ENCODE data around the gene EDAR.

EDAR gene

DNA sequence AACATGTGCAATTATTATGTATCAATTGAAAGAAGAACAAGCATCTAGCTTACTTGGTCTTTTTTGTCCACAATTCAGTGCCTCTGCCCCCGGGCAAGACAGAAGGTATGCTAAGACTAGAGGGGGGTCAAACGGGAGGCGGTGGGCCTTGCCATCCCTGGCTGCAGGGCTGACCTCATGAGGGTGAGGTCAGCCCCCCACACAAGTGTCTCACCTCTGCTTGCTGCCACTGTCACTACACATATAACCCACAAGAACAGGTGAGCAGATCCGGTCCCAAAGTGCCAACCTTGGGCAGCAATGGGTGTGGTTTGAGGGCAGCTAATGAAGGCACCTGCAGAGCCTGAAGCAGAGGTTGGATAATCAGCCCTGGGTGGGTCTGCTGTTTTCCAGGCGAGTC is 71.5 kb downstream of the EDAR start:
- CTCF ChIA-PET = interaction anchor here (2.8 kb wide), 1 partner anchor 12 kb away, joined by 11 read pairs; no protein-coding TSS in a partner anchor
- DNase-seq (ENCODE audit: extremely low spot score) = no peak
- no peak for TF ChIP-seq BHLHE40 (IDR thresholded peaks at IDR 0.05; ENCODE audit: borderline replicate concordance)
- TF ChIP-seq NFRKB (IDR thresholded peaks at IDR 0.05) = no peak
- TF ChIP-seq TARDBP (IDR thresholded peaks at IDR 0.05) = no peak
- no peak for TF ChIP-seq CTBP1 (IDR thresholded peaks at IDR 0.05; ENCODE audit: borderline replicate concordance)
- TF ChIP-seq HDGF (IDR thresholded peaks at IDR 0.05; ENCODE audit: borderline replicate concordance) = no peak
- TF ChIP-seq FOXK2 (IDR thresholded peaks at IDR 0.05) = no peak
- TF ChIP-seq ARNT (IDR thresholded peaks at IDR 0.05) = no peak
- TF ChIP-seq FOXM1 (IDR thresholded peaks at IDR 0.05; ENCODE audit: borderline replicate concordance) = no peak
- TF ChIP-seq ELF4 (IDR thresholded peaks at IDR 0.05) = no peak
- TF ChIP-seq SUZ12 (IDR thresholded peaks at IDR 0.05) = no peak
- TF ChIP-seq SP1 (IDR thresholded peaks at IDR 0.05) = no peak
- POLR2A ChIA-PET = no interaction called here

DNA sequence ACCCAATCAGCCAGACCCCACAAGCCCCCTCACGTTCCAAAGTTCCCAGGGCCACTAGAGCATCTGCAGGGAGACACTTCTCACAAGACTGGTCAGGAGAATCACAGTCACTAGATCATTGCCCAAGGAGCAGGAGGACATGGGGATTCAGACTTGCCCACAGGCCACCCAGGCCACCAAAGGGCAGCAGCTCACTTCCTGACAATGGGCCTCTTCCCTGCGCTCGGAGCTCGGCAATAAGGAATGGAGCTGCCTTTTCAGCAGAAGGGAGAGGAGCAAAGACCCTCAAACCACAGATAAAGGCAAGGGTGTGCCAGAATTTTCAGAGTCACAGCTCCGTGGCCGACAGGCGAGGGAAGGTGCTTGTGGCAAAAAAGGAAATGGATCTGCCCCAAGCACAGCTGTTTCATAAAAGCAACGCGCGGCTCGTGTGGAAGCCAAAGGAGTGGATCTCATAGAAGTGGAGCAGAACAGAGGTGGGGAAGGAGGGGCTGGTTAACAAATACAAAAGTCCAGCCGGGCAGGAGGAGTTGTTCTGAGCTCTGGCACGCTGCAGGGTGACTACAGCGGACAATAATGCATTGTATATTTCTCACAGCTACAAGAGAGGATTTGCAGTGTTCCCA is 72.1 kb downstream of the EDAR start:
- ChIA-PET CTCF (interaction anchor here (2.8 kb wide), 1 partner anchor 12 kb away, joined by 11 read pairs; no protein-coding TSS in a partner anchor), POLR2A (no interaction called here)
- no peak for TF ChIP-seq CTBP1 (IDR thresholded peaks at IDR 0.05; ENCODE audit: borderline replicate concordance)
- TF ChIP-seq FOXA1 (IDR thresholded peaks at IDR 0.05) = no peak
- TF ChIP-seq LEF1 (IDR thresholded peaks at IDR 0.05; ENCODE audit: borderline replicate concordance) = no peak
- TF ChIP-seq, protein P1, sequence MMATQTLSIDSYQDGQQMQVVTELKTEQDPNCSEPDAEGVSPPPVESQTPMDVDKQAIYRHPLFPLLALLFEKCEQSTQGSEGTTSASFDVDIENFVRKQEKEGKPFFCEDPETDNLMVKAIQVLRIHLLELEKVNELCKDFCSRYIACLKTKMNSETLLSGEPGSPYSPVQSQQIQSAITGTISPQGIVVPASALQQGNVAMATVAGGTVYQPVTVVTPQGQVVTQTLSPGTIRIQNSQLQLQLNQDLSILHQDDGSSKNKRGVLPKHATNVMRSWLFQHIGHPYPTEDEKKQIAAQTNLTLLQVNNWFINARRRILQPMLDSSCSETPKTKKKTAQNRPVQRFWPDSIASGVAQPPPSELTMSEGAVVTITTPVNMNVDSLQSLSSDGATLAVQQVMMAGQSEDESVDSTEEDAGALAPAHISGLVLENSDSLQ (IDR thresholded peaks at IDR 0.05) = no peak
- TF ChIP-seq ARNT (IDR thresholded peaks at IDR 0.05) = no peak
- no peak for TF ChIP-seq ZNF384 (IDR thresholded peaks at IDR 0.05)
- no peak for DNase-seq (ENCODE audit: extremely low spot score)

DNA sequence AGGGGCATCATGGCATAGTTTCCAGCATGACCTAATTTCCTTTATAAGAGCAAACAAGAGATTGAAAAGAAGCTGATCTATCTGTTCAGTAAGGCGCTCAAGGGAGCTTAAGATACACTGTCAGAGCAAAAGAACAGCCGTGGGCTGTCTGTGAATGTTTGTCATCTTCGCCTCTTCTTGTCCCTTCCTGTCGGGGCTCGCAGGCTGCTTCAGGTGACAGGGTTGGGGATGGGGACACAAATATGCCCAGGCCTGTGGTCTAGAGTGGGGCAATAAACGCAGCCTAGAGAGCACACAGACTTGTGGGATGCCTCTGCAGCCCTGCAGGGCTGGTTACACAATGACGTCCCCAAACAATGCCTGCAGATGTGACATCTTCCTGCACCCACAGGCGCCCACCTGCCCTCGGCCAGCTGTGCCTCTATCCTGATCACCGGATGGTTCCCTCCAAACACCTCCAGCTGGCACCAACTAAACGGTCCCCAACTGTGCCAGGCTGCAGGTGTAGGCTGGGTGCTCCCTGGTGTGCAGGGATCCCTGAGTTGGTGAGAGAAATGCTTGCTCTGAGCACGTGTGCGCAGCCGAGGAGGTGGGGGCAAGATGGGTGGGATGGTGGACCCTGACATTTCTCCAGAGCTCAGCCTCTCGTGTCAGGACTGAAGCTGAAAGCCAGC is 72.8 kb downstream of the EDAR start:
- TF ChIP-seq ARNT (IDR thresholded peaks at IDR 0.05) = no peak
- DNase-seq (ENCODE audit: extremely low spot score) = no peak
- ChIA-PET POLR2A (interaction anchor here (1.0 kb wide), 1 partner anchor 79 kb away, joined by 3 read pairs; no protein-coding TSS in a partner anchor), CTCF (interaction anchor here (0.9 to 2.8 kb wide), 2 partner anchors 13 to 62 kb away, joined by 3 to 11 read pairs; no protein-coding TSS in a partner anchor)

DNA sequence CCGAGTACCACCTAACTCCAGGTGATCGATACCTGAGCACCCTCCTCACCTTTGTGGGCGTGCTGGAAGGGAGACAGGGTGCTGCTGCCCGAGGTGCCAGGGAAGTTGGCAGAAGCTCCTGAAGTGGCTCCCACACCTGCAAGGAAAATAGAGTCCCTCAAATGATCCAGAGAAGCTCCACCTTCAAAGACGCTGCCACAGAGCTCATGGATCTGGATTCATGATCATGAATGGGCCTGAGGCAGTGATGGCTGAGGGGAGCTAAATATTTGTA is 76.5 kb downstream of the EDAR start:
- ChIA-PET POLR2A (no interaction called here), CTCF (interaction anchor here (0.6 kb wide), 2 partner anchors 105 to 727 kb away, joined by 3 read pairs; no protein-coding TSS in a partner anchor)
- no peak for TF ChIP-seq FOXM1 (IDR thresholded peaks at IDR 0.05; ENCODE audit: borderline replicate concordance)
- no peak for TF ChIP-seq ZNF384 (IDR thresholded peaks at IDR 0.05)
- no peak for TF ChIP-seq FOXA1 (IDR thresholded peaks at IDR 0.05)
- no peak for TF ChIP-seq HDGF (IDR thresholded peaks at IDR 0.05; ENCODE audit: borderline replicate concordance)
- TF ChIP-seq FOXK2 (IDR thresholded peaks at IDR 0.05) = no peak
- TF ChIP-seq SP1 (IDR thresholded peaks at IDR 0.05) = no peak
- no peak for TF ChIP-seq TARDBP (IDR thresholded peaks at IDR 0.05)
- TF ChIP-seq SUZ12 (IDR thresholded peaks at IDR 0.05) = no peak
- no peak for TF ChIP-seq CTBP1 (IDR thresholded peaks at IDR 0.05; ENCODE audit: borderline replicate concordance)
- TF ChIP-seq NFRKB (IDR thresholded peaks at IDR 0.05) = no peak
- TF ChIP-seq BHLHE40 (IDR thresholded peaks at IDR 0.05; ENCODE audit: borderline replicate concordance) = no peak
- no peak for DNase-seq (ENCODE audit: extremely low spot score)

DNA sequence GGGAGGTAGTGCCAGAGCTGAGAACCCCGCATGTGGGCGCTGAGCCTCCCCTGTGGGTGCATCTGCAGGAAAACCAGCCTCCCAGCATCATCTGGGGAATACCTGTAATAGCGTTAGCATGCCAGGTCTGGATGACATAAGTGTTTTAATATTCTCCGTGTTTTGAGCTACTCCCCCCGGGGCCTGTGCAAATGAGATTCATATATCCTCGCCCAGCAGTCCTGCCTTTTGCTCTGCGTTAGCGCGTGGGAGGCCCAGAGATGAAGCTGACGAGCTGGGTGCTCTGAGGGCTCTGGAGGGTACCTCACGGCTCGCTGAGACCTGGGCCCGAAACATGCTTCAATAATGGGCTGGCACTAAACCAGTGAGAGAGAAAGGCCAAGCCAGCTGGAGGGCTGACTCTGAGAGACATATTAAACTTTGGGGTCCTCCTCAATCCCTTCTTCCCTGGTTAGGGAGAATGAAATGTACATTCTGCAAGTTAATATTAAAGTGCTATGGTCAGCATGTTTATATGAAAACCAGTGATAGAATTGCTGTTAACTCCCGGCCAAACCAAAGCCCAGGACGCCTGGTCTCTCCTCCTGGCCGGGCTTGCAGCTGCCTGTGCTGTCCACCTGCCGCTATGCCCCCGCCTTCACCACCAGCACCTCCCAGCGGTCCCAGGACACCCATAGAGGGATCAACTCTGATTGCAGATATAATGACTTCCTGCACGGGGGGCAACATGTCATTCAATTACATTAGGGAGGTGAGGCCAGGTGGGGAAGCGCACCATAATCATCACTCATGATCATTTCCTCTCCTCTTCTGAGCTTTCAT is 77.0 kb downstream of the EDAR start:
- TF ChIP-seq FOXM1 (IDR thresholded peaks at IDR 0.05; ENCODE audit: borderline replicate concordance) (no peak), FOXA1 (IDR thresholded peaks at IDR 0.05) (no peak), TARDBP (IDR thresholded peaks at IDR 0.05) (no peak), CTBP1 (IDR thresholded peaks at IDR 0.05; ENCODE audit: borderline replicate concordance) (no peak), LEF1 (IDR thresholded peaks at IDR 0.05; ENCODE audit: borderline replicate concordance) (no peak), BHLHE40 (IDR thresholded peaks at IDR 0.05; ENCODE audit: borderline replicate concordance) (no peak), ZNF384 (IDR thresholded peaks at IDR 0.05) (no peak), SUZ12 (IDR thresholded peaks at IDR 0.05) (no peak), ARNT (IDR thresholded peaks at IDR 0.05) (no peak), SP1 (IDR thresholded peaks at IDR 0.05) (no peak), HDGF (IDR thresholded peaks at IDR 0.05; ENCODE audit: borderline replicate concordance) (no peak), L3MBTL2 (conservative IDR thresholded peaks at IDR 0.05) (no peak), ELF4 (IDR thresholded peaks at IDR 0.05) (no peak)
- TF ChIP-seq, protein P1 (IDR thresholded peaks at IDR 0.05) = no peak
- POLR2A ChIA-PET = no interaction called here
- CTCF ChIA-PET = interaction anchor here (0.6 to 0.9 kb wide), 3 partner anchors 105 to 727 kb away, joined by 3 read pairs; no protein-coding TSS in a partner anchor
- DNase-seq (ENCODE audit: extremely low spot score) = no peak

DNA sequence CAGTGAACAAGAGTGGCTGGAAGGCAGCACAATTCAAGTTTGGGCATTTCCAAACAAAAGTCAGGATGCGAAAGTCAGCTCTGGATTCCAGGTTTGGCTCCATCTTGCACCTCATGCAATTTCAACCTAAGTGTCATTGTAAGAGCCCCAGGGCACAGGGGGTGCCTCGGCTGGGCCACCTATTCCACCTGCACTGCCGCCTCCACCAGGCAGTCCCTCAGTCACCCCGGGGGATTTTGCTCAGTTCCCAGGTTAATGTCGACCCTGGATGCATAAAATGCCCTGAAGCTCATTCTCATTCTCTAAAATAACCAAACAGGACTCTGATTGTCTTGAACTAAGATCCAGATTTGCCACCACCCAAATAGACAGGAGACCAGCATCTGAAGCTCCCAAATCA is 77.6 kb downstream of the EDAR start:
- ChIA-PET POLR2A (no interaction called here), CTCF (interaction anchor here (0.9 kb wide), 1 partner anchor 727 kb away, joined by 3 read pairs; no protein-coding TSS in a partner anchor)
- no peak for TF ChIP-seq FOXA1 (IDR thresholded peaks at IDR 0.05)
- no peak for TF ChIP-seq FOXK2 (IDR thresholded peaks at IDR 0.05)
- DNase-seq (ENCODE audit: extremely low spot score) = no peak
